ENCODE results near the gene LARP1.

LARP1 gene

DNA sequence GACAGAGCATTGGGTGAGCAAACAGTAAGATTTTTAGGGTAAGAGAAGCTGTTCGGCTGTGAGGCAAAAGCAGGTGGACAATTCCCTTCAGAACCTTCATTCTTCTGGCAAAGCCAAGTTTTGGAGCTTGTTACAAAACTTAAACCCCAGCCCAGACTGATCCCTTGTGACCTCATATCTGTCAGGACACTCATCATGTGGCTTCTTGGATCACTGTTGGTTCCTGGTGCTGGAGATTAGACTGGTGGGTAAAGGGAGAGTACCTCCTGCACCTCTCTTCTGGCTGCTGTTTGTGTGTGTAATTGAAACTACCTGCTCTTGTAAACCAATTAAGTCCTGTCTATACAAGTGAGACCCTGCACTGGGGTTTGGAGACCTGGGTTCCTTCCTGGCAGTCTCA is 21.0 kb downstream of the LARP1 start:
- H3K9me3 ChIP-seq (ENCODE audit: control insufficient read depth, insufficient read depth, low read length) = no peaks in the 10 kb centered on the region
- H3K4me3 ChIP-seq (ENCODE audit: low read length) = no peak overlapping the region
- no CpG with 5 or more reads among the region's 1 CpG for WGBS (ENCODE audit: insufficient coverage, insufficient read length)
- peaks cover 12% of the 10 kb centered on the region for H3K4me1 ChIP-seq (ENCODE audit: control insufficient read depth, insufficient read depth, low read length)
- no peaks in the 10 kb centered on the region for H3K27me3 ChIP-seq (ENCODE audit: control insufficient read depth, insufficient read depth, low read length)
- DNase-seq (ENCODE audit: low read depth, low spot score) = no peak
- H3K27ac ChIP-seq (ENCODE audit: low read length) = no peak overlapping the region
- H3K36me3 ChIP-seq (ENCODE audit: control insufficient read depth, insufficient read depth, low read length) = no peaks in the 10 kb centered on the region

DNA sequence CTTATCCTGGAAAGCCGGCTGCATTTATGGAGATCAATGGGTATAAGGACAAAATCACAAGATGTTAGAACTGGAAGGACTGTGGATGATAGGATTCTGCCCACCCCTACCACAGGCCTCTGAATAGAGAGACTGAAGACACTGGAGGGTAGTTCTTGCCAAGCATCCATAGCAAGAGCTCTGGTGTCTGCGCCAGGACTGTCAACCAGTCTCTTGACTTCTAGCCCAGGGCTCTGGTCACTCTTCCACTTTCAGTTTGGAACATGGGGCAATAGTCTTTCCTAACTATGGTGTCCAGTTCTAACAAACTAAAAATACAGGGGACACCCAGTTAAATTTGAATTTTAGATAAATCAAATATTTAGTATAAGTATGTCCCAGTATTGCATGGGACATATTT is 23.4 kb downstream of the LARP1 start:
- no peaks in the 10 kb centered on the region for H3K27me3 ChIP-seq (ENCODE audit: control insufficient read depth, insufficient read depth, low read length)
- H3K4me3 ChIP-seq (ENCODE audit: low read length) = no peak overlapping the region
- WGBS (ENCODE audit: insufficient coverage, insufficient read length) = no CpG with 5 or more reads among the region's 2 CpGs
- no peak overlapping the region for H3K27ac ChIP-seq (ENCODE audit: low read length)
- H3K9me3 ChIP-seq (ENCODE audit: control insufficient read depth, insufficient read depth, low read length) = no peaks in the 10 kb centered on the region
- peaks cover 13% of the 10 kb centered on the region for H3K4me1 ChIP-seq (ENCODE audit: control insufficient read depth, insufficient read depth, low read length)
- no peak for DNase-seq (ENCODE audit: low read depth, low spot score)
- no peaks in the 10 kb centered on the region for H3K36me3 ChIP-seq (ENCODE audit: control insufficient read depth, insufficient read depth, low read length)

DNA sequence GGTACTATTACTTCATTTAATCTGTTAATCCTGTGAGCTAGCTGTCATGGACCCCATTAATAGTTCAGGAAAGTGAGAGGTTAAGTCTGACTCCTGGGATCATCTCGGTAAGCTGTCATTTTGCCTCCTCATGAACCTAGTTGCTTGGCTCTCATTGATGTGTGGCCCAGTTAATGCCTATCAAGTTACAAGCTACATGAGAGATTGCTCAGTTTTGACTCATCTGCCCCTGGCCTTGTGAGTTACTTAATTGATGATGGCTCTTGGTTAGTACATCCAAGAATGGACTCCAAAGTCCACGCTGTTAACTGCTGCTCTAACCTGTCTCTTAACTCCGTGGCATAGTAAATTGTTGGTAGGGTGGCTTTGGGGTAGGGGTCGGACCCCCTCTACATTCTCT is 23.9 kb downstream of the LARP1 start:
- H3K36me3 ChIP-seq (ENCODE audit: control insufficient read depth, insufficient read depth, low read length) = no peaks in the 10 kb centered on the region
- DNase-seq (ENCODE audit: low read depth, low spot score) = no peak
- no CpG with 5 or more reads among the region's 4 CpGs for WGBS (ENCODE audit: insufficient coverage, insufficient read length)
- no peak overlapping the region for H3K27ac ChIP-seq (ENCODE audit: low read length)
- H3K4me1 ChIP-seq (ENCODE audit: control insufficient read depth, insufficient read depth, low read length) = peaks cover 17% of the 10 kb centered on the region
- no peaks in the 10 kb centered on the region for H3K27me3 ChIP-seq (ENCODE audit: control insufficient read depth, insufficient read depth, low read length)
- no peaks in the 10 kb centered on the region for H3K9me3 ChIP-seq (ENCODE audit: control insufficient read depth, insufficient read depth, low read length)
- H3K4me3 ChIP-seq (ENCODE audit: low read length) = no peak overlapping the region

DNA sequence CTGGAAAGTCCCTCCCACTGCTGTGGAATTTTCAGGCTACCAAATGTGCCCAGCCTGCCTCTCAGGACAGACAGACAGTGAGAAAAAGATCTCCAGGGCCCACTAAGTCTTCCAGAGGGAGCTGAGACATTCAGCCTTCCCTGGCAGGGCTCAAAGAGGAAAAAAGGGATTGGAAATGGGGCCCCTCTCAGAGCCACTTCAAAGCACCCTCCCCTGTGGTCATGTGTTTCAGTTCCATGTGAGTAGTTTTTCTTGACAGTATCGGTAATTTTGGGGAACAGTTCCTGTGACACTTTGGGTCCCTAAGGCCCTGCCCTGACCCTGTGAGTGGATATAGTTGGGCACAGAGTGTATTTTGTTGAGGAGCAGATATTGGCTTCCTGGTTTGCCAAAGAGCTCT is 25.0 kb downstream of the LARP1 start:
- peaks cover 18% of the 10 kb centered on the region for H3K4me1 ChIP-seq (ENCODE audit: control insufficient read depth, insufficient read depth, low read length)
- H3K4me3 ChIP-seq (ENCODE audit: low read length) = no peak overlapping the region
- DNase-seq (ENCODE audit: low read depth, low spot score) = no peak
- H3K27me3 ChIP-seq (ENCODE audit: control insufficient read depth, insufficient read depth, low read length) = no peaks in the 10 kb centered on the region
- H3K36me3 ChIP-seq (ENCODE audit: control insufficient read depth, insufficient read depth, low read length) = no peaks in the 10 kb centered on the region
- no peak overlapping the region for H3K27ac ChIP-seq (ENCODE audit: low read length)
- WGBS (ENCODE audit: insufficient coverage, insufficient read length) = no CpG with 5 or more reads among the region's 1 CpG
- H3K9me3 ChIP-seq (ENCODE audit: control insufficient read depth, insufficient read depth, low read length) = no peaks in the 10 kb centered on the region

DNA sequence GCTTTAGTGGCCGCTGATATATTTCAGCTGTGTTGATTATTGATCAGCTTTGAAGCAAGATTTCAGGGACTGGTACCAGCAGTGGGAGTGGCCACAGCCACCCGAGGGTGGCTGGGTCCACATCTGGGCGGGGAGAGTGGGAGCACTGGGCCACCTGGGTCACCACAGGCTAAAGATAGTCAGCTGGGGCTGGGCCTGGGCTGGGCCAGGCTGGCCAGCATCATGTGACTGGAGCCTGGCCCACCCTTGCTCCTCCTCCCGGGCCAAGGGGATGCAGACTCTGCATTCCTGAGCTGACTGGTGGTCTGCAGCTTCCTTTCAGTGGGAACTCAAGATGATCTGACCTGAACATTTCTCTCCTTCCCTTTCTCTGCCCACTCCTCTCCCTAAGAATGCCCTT is 27.1 kb downstream of the LARP1 start:
- Histone ChIP-seq H3K27me3 (ENCODE audit: control insufficient read depth, insufficient read depth, low read length) (no peaks in the 10 kb centered on the region), H3K36me3 (ENCODE audit: control insufficient read depth, insufficient read depth, low read length) (no peaks in the 10 kb centered on the region), H3K4me3 (ENCODE audit: low read length) (no peak overlapping the region), H3K4me1 (ENCODE audit: control insufficient read depth, insufficient read depth, low read length) (peaks cover 17% of the 10 kb centered on the region), H3K27ac (ENCODE audit: low read length) (no peak overlapping the region), H3K9me3 (ENCODE audit: control insufficient read depth, insufficient read depth, low read length) (no peaks in the 10 kb centered on the region)
- WGBS (ENCODE audit: insufficient coverage, insufficient read length) = no CpG with 5 or more reads among the region's 4 CpGs
- no peak for DNase-seq (ENCODE audit: low read depth, low spot score)

DNA sequence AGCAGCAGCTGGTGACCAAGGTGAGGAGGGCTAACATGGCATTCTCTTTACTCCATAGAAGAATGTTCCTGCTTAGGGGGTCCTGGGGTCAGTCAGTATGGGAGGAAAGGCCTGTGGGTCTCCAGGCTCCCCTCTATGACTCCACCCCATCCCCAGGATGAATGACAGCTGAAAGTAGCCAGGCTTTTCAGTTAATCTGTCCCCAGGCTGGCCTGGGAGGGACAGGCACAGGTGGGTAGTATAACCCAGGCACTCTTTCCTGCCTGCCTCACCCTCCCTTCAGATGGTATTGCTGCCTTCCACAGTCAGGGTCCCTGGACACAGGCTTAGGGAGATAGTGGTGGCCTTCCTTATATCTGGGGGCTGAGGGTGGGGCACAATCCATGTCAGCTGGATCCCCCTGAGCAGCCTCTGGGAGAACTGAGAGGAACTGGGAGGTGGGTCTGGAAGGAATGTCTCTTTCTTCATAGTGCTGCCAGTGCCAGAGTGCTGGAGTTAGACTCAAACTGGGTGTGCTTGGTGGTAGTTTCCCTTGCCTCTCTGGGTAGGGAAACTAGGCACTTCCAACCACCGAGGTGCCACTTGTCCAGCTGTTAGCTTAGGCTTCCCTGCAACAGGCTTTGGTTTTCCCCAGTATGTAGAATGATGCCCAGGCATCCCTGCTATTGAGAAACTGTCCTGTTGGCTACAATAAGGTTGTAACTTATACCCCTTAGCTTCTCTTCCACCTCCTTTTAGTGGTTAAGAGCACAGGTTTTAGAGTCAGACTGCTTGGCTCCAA is 27.8 kb downstream of the LARP1 start:
- Histone ChIP-seq H3K27me3 (ENCODE audit: control insufficient read depth, insufficient read depth, low read length) (no peaks in the 10 kb centered on the region), H3K27ac (ENCODE audit: low read length) (no peak overlapping the region), H3K9me3 (ENCODE audit: control insufficient read depth, insufficient read depth, low read length) (no peaks in the 10 kb centered on the region), H3K4me1 (ENCODE audit: control insufficient read depth, insufficient read depth, low read length) (peaks cover 17% of the 10 kb centered on the region), H3K4me3 (ENCODE audit: low read length) (no peak overlapping the region), H3K36me3 (ENCODE audit: control insufficient read depth, insufficient read depth, low read length) (no peaks in the 10 kb centered on the region)
- no CpG with 5 or more reads among the region's 1 CpG for WGBS (ENCODE audit: insufficient coverage, insufficient read length)
- DNase-seq (ENCODE audit: low read depth, low spot score) = no peak

DNA sequence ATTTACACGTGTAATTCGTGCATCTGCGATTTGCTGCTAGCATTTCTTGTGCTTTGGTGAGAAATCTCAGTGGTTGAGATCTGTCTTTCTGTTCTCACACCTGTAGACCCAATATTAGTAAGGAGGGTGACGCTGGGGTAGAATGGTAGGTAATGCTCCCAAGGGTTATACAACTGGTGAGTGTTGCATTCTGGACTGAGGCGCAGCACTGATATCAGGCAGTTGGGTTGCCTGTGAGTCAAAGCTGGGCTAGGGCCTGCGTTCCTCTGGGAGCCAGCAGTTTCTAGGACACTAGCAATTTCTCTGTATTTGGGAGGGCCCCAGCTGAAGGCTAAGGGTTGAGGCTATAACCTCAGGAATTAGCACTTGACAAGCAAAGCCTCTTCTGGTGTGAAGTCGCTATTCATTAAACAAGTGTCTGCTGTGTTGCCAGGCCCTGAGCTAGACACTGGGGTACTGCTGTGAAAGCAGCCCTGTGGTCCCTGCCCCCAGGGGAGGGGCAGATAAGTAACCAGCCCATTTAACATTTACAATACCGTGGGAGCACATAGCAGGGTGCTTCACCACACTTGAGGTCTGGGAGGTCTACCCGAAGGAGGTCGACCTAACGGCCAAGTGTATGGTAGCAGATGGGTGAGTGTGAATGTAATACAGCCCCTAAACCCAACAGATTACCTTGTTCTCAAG is 28.7 kb downstream of the LARP1 start:
- H3K27ac ChIP-seq (ENCODE audit: low read length) = no peak overlapping the region
- no peaks in the 10 kb centered on the region for H3K9me3 ChIP-seq (ENCODE audit: control insufficient read depth, insufficient read depth, low read length)
- DNase-seq (ENCODE audit: low read depth, low spot score) = no peak
- H3K4me1 ChIP-seq (ENCODE audit: control insufficient read depth, insufficient read depth, low read length) = peaks cover 17% of the 10 kb centered on the region
- no peak overlapping the region for H3K4me3 ChIP-seq (ENCODE audit: low read length)
- no peaks in the 10 kb centered on the region for H3K36me3 ChIP-seq (ENCODE audit: control insufficient read depth, insufficient read depth, low read length)
- no peaks in the 10 kb centered on the region for H3K27me3 ChIP-seq (ENCODE audit: control insufficient read depth, insufficient read depth, low read length)
- no CpG with 5 or more reads among the region's 11 CpGs for WGBS (ENCODE audit: insufficient coverage, insufficient read length)

DNA sequence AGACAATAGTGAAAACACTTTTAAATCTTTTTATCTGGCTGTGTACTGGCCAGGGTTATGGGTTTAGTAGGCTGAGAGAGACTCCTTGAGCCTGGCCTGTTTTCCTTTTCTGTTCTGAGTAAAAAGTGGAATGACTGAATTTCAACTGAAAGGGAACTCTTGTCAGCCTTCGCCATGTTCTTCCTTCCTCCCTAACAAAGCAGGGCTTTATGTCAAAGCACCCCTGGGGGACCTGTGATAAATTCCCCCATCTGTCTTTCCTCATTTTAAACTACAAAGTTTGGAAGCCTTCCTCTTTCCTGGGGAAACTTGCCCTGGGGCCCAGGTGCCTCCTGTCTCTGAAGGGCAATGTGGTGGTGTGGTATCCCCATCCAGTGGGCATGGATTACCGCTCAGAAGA is 29.7 kb downstream of the LARP1 start:
- H3K27ac ChIP-seq (ENCODE audit: low read length) = no peak overlapping the region

DNA sequence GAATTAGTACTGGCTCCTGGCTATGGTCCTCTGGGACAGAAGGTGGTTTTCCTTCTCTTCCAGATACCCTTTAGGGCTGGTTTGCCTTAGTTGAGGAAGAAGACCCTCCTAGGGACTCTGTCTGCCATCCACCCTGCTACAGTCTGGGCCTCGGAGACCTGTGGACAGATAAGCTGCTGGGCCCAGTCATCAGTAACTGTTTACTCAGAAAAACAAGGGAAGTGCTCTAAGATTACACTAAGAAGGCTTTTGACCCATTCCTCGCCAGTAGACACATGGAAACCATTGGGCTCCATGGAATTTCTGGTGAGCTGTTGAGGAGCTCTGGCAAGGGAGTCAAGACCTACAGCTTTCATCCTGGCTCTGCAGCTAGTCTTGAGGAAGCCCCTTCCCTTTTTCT is 31.2 kb downstream of the LARP1 start:
- no peak for DNase-seq (ENCODE audit: low read depth, low spot score)
- Histone ChIP-seq H3K27me3 (ENCODE audit: control insufficient read depth, insufficient read depth, low read length) (no peaks in the 10 kb centered on the region), H3K9me3 (ENCODE audit: control insufficient read depth, insufficient read depth, low read length) (no peaks in the 10 kb centered on the region), H3K27ac (ENCODE audit: low read length) (no peak overlapping the region), H3K4me3 (ENCODE audit: low read length) (no peak overlapping the region), H3K36me3 (ENCODE audit: control insufficient read depth, insufficient read depth, low read length) (peaks cover 4% of the 10 kb centered on the region; the same call in 1 of the 2 replicates), H3K4me1 (ENCODE audit: control insufficient read depth, insufficient read depth, low read length) (peaks cover 15% of the 10 kb centered on the region)
- no CpG with 5 or more reads among the region's 2 CpGs for WGBS (ENCODE audit: insufficient coverage, insufficient read length)

More for the DNA sequence above, 29.7 kb downstream of the LARP1 start:
- Histone ChIP-seq H3K4me1 (ENCODE audit: control insufficient read depth, insufficient read depth, low read length) (peaks cover 15% of the 10 kb centered on the region), H3K9me3 (ENCODE audit: control insufficient read depth, insufficient read depth, low read length) (no peaks in the 10 kb centered on the region), H3K27me3 (ENCODE audit: control insufficient read depth, insufficient read depth, low read length) (no peaks in the 10 kb centered on the region), H3K4me3 (ENCODE audit: low read length) (no peak overlapping the region), H3K36me3 (ENCODE audit: control insufficient read depth, insufficient read depth, low read length) (no peaks in the 10 kb centered on the region)
- no peak for DNase-seq (ENCODE audit: low read depth, low spot score)
- WGBS (ENCODE audit: insufficient coverage, insufficient read length) = no CpG with 5 or more reads among the region's 2 CpGs

DNA sequence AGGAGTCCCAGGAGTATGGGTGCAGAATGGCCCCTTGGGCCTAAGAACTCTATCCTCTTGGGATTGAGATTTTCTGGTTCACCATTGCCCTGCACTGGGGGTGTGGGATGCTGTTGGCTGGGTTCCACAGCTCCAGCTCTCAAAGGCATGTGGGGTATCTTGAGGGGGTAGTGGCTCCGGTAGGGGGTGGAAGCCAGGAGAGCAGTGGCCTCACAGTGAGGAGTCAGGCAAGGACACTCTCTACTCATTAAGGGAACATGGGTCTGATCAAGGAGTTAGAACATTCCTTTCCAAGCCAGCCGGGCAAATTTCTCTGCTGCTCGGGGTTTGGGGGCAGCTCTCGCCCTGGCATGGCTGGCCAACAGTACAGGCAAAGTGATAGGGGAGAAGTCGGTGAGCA is 33.0 kb downstream of the LARP1 start:
- peaks cover 11% of the 10 kb centered on the region for H3K4me1 ChIP-seq (ENCODE audit: control insufficient read depth, insufficient read depth, low read length)
- H3K4me3 ChIP-seq (ENCODE audit: low read length) = no peak overlapping the region
- H3K27ac ChIP-seq (ENCODE audit: low read length) = no peak overlapping the region
- no peaks in the 10 kb centered on the region for H3K27me3 ChIP-seq (ENCODE audit: control insufficient read depth, insufficient read depth, low read length)
- no peaks in the 10 kb centered on the region for H3K9me3 ChIP-seq (ENCODE audit: control insufficient read depth, insufficient read depth, low read length)
- DNase-seq (ENCODE audit: low read depth, low spot score) = no peak
- peaks cover 13% of the 10 kb centered on the region for H3K36me3 ChIP-seq (ENCODE audit: control insufficient read depth, insufficient read depth, low read length)
- WGBS (ENCODE audit: insufficient coverage, insufficient read length) = no CpG with 5 or more reads among the region's 5 CpGs

Data from iPS DF 6.9 (cell line).